ENCODE results near the gene TNFAIP8. TPM values are rescaled to one million over a fixed set of nuclear protein-coding genes. Genes with fewer than 3 reads are reported as not detected.

The TNFAIP8 gene
- total RNA-seq (2022; extraction: Qiagen RNA extraction), result 13.8 to 24.8 TPM (median 15.7 TPM) in 5 replicates

DNA sequence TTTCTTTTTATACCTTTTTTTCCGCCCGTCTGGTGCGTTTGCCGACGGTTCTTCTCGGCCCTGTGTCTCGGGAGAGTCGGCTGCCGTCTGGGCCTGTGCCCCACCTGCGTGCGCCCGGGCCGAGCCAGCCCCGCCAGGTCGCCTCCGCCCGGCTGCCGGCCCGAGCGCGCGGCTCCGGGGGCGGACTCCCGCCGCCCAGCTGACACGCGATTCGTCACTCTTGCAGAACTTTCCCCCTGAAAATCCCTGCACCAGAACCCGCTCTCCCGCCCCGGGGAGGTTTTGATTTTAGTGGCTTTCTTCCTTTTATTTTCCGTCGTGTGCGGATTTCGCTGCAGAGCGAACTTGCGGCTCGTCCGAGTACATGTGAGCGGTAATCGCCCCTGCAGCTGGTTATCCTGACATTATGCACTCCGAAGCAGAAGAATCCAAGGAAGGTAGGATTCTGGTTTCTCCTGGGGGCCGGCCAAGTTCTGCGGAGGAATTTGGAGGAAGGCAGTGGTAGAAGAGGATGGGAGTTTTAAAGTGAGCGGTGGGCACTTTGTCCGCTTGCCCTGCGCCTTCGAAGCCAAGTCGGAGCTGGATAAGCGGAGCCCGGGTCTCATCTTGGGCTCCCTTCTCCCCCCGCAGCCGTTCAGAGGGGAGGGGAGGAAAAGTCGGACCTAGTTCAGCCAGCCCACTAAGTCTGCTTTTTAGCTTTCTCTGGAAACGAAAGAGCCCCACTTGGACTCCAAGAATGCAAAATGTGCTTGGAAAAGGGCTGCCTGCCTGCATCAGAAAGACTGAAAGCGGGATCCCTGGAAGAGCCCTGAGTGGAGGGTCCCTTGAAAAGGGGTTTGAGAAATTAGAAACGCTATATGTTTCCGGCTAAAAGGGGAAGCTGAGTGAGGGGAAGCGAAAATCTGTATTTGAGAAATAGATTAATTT is at the start of gene TNFAIP8:
TNFAIP8 (plus strand) TSS at position 335 of the 927 bp plus-strand sequence; CDS start at position 407, 72 bp downstream.

Other genes with a start within 250 kb of the TNFAIP8 start
- gene HSD17B4, start 96.5 kb downstream of the TNFAIP8 start, total RNA-seq (2022; extraction: Qiagen RNA extraction), result 49.7 to 73.3 TPM (median 58.8 TPM) in 5 replicates